HG03469 (cell line): ENCODE measurements around the gene RPIA.
"Not testable (repeated sequence)": the region's sequence is repeated elsewhere in the genome, so short reads cannot be mapped to it uniquely, and the experiment has no call there.

Experiments used
- ATAC-seq: cut with Tn5 transposase; IDR thresholded peaks from one replicate; pipeline ENCODE4 v1.9.1; 2021; ENCODE audit warnings: mild to moderate bottlenecking, moderate library complexity, moderate number of reproducible peaks; ENCODE audit not compliant: unreplicated experiment

RPIA gene

DNA sequence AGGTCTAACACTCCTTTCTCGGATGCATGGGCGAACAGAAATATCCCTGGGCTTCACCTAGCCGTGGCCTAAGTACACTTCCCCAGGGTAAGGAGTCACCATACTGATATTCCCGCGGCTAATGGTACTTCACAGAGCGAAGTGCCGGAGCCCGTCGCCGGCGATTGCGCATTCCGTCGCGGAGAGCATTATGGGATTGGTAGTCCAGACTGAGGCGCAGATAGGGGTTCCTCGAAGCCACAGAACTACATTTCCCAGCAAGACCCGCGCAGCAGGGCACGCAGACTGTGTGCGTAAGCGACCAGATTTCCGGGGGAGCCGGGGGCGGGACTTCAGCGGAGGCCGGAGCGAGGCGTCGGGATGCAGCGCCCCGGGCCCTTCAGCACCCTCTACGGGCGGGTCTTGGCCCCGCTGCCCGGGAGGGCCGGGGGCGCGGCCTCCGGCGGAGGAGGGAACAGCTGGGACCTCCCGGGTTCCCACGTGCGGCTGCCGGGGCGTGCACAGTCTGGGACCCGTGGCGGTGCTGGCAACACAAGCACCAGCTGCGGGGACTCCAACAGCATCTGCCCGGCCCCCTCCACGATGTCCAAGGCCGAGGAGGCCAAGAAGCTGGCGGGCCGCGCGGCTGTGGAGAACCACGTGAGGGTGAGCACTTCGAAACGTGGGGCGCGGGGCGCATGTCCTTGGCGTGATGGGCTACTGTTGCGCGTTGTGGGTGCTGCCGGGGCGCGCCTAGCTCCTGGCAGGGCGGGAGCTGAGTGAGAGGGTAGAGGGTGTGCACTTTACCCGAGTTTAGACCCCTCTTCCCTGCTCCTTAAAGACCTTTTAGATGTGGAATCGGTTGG, at the start of gene RPIA:
RPIA (plus strand) TSS at position 335 of the 845 bp plus-strand sequence; CDS start at position 361, 26 bp downstream.
- ATAC-seq = peak; percentile 96

DNA sequence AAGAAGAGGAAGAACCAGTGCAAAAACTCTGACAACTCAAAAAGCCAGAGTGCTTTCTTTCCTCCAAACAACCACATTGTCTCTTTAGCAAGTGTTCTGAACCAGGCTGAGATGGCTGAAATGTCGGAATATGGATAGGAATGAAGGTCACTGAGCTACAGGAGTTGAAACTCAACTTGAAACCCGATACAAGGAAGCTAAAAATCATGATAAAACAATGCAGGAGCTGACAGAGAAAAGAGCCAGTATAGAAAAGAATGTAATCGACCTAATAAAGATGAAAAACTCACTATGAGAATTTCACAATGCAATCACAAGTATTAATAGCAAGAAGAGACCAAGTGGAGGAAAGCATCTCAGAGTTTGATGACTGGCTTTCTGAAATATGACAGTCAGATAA, 49.2 kb upstream of the RPIA start:
- ATAC-seq = no peak

DNA sequence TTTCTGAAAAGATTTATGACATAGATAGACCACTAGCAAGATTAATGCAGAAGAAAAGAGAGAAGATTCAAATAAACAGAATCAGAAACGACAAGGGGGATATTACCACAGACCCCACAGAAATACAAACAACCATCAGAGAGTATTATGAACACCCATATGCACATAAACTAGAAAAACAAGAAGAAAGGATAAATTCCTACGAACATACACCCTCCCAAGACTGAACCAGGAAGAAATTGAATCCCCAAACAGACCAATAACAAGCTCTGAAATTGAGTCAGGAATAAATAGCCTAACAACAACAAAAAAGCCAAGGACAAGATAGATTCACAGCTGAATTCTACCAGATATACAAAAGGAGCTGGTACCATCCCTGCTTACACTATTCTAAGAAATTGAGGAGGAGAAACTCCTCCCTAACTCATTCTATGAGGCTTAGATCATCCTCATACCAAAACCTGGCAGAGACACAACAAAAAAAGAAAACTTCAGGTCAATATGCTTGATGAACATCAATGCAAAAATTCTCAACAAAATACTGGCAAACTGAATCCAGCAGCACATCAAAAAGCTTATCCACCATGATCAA, 46.1 kb upstream of the RPIA start:
- ATAC-seq = not testable (repeated sequence)

DNA sequence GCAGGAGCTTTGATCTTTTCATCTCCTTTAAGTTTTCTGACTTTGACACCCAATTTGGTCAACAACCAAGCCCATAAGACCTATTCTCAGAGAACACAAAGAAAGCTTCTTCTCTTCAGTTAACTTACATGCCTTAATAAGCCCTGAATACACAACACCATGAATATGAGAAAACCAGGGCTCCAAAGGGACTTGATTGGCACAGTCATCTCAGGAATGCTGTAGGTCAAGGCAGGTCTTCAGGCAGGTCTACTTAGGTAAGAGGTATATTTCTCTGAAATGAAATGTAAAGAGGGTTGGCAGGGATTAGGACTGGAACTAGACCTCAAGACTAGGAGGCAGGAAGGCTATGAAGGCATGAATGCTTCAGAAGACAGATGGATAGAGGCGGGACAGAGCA, 39.8 kb upstream of the RPIA start:
- no peak for ATAC-seq

DNA sequence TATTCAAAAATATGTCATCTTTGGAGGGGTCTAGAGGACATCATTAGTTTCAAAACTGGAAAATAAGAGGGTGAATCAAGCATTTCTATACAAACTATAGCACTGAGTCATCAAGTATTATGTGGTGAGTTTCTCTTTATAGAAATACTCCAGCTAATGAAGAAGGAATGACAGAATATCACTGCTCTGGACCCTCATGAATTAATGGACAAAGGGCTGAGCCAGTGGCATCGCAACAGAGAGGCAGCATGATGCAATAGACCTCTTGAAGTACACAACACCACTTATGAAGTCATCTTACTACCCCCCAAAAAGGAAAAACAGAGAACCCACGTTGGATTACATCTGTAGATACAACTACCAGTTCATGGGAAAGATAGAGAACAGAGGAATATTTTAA, 36.8 kb upstream of the RPIA start:
- ATAC-seq = no peak

DNA sequence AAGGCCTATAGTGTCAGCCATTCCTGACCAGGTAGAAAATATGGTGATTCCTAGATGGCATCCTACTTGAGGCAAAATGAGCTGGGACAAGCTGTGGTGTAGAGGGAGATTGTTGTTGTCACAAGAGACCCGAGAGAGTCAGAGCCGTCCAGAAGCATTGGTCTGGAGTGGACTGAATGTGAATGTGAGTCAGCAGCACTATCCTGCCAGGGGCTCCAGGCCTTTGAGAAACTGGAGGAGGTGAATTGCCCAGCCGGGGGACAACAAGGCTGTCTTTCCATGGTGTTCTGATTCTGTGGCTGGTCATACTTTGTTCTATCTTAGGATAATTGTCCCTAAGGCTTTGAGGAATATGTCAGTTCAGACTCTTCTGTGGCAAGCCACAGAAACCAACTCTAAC, 34.8 kb upstream of the RPIA start:
- ATAC-seq = no peak

DNA sequence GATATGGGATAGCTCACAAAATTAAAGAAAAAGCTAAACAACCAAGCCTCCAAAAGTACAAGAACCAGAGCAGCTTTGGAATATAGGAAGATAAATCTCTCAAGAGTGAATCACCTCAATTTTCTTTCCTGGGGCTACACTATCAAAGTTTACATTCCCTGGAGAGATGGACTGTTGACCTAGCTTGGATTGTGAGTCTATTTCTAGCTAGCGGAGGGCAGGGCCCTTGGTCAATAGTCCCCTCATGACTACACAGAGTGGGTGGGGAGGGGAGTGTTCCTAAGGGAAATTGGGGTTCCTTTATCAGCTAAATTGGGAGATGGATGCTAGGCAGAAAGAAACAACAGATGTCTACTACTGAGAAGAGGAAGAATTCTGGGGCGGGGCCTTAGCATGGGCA, 34.3 kb upstream of the RPIA start:
- ATAC-seq = no peak

DNA sequence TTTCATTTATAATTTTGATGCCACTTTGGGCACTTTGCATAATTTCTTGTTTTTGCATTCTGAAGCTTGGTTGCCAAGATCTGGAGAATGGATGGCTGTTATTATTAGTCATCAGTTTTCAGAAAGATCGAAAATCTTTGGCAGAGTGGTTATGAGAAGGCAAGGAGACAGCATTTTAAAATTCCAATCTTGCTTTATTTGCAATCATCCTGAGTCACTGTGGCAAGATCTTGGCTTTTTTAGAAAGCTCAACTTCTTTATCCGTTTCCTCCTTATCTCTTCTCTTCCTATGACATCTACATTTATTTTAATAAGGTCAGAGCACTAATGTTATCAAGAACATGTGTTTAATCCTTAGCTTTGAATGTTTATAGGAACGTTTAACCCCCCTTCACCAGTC, 33.1 kb upstream of the RPIA start:
- ATAC-seq = no peak

DNA sequence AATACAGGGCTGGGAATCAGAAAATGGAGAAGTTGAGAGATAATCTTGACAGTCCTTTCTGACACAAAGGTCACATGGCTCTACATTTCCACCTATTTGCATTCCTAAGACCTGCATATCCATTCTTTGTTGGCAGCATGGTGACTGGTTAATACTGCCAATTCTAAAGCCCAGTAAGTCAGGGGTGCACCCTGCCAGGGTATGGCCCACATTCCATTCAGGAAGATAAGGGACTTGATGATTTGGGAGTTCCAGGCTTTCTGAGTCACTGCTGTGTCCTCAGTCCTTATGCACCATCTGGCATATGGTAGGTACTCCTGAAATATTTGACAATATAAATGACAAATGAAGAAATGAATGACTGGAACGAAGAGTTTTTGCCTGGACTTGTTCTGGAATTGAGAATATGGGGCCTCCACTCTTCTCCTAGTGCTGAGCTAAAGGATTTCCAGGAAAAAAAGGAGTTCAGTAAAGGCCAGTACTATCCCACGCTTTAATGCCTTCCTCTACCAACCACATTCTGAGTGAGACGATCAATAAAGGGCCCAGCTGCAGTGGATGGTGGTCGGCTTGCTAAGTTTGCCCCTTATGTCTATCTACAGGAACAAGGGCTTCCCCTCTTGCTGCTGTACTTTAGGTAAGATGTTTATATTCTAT, 32.5 kb upstream of the RPIA start:
- ATAC-seq = no peak

DNA sequence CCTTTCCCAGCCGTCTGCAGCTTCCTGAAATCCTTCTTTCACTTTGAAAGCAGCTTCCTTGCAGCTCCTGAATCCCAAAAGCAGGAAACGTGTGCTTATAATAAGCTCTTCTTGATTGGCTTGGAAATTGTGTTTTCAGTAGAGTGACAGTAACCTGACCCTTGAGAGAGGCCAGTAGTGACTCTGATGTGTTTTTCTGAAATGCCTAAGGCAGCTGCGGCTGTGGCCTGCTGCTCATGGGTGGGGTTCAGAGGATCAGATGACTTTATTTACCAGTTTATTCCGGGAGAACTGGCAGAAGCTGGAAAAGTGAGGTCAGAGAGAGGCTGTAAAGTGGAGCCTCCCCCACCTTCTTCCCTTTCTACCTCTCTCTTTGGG, 31.9 kb upstream of the RPIA start:
- ATAC-seq = no peak

DNA sequence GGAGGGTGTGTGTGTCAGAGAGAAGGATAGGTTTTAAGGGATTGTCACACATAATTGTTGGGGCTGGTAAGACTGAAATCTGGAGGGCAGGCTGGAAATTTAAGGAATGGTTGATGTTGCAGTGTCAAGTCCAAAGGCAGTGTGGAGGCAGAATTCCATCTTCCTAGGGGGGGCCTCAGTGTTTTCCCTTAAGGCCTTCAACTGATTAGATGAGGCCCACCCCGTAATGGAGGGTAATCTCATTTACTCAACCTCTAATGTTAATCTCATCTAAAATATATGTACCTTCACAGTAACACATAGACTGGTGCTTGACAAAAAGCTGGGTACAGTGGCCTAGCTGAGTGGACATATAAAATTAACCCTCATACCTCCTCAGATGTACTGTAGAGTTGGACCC, 30.9 kb upstream of the RPIA start:
- no peak for ATAC-seq

DNA sequence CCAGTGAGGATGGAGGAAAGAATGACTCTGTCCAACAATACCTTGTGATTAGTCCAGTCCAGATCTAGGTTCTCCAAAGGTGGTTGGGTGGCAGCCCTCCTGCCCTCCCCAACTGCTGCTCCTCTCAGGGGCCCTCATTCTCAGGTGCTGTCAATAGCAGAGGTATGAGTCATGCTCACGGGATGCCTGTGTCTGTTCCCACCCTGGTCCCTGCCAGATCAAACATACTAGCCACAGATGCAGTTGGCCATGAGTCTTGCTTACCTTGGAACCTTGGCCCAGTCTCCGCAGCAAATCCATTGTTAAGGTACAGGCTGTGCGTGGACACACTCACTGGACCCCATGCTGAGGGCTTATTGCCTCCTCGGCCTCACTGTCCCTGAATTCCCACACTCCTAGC, 24.9 kb upstream of the RPIA start:
- ATAC-seq = no peak

DNA sequence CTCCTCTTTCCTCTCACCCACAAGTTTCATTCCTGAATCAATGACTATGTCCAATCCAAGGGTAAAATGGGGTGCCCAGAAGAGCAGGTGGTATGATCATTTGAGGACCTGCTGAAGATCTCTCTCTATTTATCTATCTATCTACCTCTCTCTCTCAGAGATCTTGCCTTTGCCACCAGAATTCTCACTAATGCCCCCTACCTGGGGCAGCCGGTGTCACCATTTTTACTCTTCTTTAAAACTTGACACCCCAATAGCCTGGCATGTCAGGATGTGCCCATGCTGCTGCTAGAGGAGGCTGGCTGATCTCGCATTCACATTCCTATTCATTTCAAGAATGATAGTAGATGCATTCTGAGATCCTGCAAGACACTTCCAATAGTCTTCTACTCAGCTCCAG, 24.3 kb upstream of the RPIA start:
- ATAC-seq = no peak

DNA sequence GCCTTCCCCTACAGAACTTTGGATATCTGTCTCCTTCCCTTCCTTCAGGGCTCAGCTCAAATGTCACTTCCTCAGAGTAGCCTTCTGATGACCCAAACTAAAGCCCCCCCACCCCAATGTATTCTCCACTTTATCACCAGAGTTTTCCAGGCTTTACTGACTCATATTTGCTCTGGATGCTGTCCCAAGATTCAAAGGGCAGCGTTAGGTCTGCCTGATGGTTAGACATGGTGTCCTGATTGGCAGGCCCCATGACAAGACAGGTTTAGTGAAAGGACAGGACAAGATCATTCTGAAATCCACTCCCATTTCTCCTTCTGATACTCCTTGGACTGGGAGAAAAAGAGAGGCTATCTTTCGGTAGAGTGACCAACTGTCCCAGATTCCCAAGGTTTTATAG, 22.6 kb upstream of the RPIA start:
- no peak for ATAC-seq

DNA sequence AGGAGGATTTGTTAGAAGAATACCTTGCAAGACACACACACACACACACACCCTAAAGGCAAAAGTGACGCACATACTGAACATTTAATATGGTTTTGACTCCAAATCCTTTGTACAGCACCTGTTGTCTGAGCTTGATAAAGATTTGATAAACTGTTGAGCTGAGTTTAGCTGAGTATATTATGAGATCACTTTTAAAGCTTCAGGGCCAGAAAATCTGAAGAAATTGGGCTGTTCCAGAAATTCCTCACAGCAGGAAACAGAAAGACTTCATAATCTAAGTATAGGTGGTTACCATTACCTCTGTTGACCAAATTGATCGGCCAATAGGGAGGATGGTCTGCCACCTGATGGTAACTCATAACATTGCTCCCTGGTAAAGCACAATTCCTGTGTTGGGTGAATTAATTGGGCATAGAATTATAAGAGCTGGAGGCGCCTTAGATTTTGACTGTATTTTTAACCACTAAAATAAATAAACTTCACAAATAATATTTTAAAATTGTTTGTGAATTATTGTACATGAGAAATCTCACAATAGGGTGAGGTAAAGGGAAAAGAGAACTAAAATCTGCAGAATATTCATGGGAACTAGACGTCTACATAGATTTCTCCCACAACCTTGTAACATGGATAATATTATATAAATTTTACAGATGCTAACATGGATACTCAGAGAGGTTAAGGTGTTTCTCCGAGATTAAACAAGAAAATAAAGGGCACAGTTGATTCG, 21.8 kb upstream of the RPIA start:
- ATAC-seq = peak; percentile 71

DNA sequence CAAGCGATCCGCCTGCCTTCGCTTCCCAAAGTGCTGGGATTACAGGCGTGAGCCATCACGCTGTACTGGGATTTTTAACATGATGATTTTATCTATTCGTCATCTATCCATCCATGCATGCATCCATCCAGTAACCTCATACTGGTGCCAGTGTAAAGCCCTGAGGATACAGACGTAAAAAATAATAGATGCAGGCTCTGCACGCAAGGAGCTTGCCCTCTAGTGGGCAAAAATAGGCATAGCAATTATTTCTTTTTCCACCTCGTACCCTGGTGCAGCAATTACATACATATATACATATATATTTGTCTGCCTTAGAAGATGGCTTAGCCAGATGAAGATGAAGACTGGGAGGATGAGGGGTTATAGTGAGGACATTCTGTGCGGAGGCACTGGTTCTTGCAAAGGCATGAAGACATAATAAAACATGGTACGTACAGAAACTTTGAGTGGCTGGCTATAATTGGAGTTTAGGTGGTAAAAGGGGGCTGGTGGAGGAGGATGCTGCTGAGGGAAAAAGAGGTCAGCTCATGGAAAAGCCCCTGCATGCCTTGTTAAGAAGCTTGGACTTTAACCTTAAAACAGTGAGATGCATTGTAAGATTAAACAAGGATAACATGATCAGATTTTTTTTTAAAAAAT, 19.6 kb upstream of the RPIA start:
- ATAC-seq = no peak

DNA sequence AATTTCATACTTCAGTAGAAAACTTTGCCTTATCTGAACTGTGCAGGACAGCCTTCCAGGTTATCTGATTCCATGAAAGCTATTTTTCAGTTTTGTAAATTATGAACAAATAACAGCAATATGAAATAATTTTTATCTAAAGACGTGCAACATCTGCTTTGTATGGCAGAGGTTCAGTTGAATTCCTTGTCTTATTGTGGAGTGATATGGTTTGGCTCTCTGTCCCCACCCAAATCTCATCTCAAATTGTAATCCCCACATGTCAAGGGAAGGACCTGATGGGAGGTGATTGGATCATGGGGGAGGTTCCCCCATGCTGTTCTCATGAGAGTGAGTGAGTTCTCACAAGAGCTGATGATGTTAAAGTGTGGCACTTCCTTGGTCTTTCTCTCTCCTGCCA, 18.1 kb upstream of the RPIA start:
- no peak for ATAC-seq

DNA sequence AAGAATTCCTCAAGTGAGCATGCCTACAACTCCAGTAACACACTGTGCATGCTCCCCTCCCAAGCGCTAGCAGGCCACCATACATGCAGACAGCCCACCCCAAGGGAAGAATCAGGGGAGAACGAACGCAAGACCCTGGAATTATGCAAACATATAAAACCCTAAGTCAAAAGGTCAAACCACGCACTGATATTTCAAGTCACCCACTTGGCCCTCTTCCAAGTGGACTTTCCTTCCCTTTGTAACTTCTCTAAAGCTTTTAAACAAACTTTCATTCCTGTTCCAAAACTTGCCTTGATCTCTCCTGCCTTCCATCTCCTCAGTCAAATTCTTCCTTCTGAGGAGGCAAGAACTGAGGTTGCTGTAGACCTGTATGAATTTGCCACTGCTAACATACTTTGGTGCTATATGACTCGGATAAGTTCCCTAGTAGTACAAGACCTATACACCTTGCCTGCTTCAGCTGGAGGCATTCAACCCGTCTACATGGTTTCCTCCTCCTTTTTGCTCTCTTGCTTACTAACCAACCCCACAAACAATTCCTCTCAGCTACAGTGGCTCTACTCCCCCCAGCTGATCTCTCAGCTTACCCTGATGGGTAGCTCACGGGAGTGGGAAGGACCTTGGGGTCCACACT, 11.1 kb upstream of the RPIA start:
- ATAC-seq = no peak

DNA sequence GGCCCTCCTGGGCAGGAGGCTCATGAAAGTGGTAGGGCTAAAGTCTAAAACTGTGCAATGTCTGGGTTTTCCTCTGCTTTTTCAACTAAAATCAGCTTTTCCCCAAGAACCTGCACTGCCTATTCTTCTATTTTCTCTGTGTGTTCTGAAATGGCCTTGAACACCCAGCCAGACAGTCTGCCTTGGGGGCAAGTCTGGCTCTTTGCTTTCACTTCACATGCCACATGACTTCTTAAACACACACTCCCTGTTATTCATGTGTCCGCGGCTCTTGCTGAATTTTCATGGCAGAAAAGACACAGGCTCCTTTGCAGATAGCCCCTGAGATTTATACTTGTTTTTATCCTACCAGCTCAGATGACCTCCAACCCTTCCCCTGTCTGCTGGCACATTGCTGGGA, 10.6 kb upstream of the RPIA start:
- no peak for ATAC-seq

DNA sequence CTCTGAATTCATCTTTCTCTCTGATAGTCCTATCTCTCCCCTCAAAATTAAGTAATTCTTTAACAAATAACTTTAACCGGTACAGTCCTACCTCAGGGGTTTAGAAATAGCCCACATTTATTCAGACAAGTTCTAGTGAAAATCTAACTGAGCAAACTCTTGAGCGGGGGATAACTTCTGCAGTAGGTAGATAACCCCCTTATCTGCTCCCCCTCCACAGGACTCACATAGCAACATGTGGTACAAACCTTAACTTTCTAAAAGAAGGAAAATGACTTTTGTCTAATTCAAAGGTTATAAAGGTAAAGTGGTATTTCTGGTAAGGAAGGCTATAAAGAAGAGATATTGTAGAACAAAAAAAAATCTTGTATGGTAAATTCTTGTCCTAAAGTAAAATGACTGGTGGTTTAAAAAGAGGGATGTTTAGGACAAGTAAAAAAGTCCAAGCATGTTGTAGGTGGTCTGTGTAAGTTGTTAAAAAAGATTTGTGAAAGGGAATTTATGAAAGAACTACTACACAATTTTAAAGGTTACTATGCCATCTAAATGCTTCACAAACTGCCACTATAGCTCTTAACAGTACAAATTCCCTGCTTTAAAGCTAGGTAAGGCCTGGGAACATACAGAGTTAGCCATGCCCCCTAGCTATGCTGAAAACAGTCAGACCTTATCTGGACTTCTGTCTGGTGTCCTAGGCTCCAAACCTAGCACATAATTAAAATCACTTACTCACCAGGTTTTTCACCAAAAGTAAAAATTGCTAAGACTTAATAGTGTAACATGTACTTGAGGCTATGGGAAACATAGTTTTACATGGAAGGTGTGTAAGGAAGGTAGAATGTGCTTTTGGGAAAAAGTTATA, 8.1 kb upstream of the RPIA start:
- no peak for ATAC-seq
